Measurements from ENCODE around the gene ZNF563.

The ZNF563 gene

GRCh38 chr19:12294249-12295158 lies 38.9 kb downstream of the ZNF563 start, which contains the start of gene ZNF44:
ZNF44 (minus strand) TSS chr19:12294883; CDS start chr19:12294694, 189 bp downstream.
- peak; percentile 96 for DNase-seq

DNA sequence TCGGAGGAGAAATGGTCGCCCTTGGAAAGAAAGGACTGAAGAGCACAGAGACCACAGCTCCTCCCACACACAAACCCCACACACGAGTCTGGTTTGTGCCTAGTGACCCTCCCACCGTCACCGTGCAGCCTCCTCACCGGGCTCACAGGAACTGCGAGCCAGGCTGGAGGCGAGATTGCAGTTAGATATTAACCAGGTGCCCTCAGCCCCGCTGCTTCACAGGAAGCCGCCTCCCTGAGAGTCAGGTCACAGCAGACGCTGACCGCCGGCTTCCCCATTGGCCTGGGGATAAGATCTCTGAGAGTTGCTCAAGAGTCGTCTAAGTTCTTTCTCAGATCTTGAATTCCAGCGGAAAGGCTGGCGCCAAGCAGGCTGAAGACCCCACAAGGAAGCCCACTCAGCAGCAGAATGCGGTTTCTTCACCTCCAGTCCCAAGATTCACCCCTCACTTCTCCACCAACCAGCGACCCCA lies 39.6 kb downstream of the ZNF563 start:
- peak; percentile 70 for DNase-seq

- DNase-seq, result no peak
These were observed 43.7 kb downstream of the ZNF563 start for GRCh38 chr19:12289790-12290065.

GRCh38 chr19:12287958-12288500 lies 45.4 kb downstream of the ZNF563 start:
- DNase-seq, result no peak

DNA sequence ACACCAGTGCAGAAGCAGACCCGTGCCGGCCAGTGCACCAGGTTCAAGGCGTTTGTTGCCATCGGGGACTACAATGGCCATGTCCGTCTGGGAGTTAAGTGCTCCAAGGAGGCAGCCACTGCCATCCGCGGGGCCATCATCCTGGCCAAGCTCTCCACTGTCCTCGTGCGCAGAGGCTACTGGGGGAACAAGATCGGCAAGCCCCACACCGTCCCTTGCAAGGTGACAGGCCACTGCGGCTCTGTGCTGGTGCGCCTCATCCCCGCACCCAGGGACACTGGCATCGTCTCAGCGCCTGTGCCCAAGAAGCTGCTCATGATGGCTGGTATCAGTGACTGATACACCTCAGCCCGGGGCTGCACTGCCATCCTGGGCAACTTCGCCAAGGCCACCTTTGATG lies 48.8 kb downstream of the ZNF563 start:
- DNase-seq, result no peak

DNA sequence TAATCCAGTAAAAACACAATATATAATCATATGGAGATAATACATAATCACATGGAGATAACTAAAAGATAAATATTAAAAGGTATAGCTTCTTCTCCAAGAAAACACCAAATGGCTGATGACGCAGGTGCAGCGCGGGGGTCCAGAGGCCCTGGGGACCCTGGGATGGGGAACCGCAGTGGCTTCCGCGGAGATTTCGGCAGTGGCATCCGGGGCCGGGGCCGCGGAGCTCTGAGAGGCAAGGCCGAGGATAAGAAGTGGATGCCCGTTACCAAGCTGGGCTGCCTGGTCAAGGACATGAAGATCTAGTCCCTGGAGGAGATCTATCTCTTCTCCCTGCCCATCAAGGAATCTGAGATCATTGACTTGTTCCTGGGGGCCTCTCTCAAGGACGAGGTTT lies 49.2 kb downstream of the ZNF563 start:
- no peak for DNase-seq

DNA sequence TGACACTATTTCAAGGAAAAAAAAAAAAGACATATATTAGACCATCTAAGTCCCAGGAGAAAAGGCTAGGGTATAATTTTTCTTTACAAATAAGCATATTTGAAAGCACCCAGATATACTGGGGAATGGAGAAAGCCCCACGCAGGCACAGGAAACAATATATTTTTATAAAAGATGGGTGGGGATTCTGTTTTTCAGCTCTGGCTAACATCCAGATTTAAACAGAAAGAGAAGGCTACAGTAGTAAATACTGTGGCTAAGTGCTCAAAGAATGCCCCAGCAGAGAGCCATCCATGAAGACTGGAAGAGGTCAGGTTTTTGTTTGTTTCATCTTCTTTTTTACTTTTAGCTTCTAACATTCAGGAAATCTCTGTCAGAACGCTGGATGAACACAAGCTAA lies 54.7 kb downstream of the ZNF563 start:
- no peak for DNase-seq

DNA sequence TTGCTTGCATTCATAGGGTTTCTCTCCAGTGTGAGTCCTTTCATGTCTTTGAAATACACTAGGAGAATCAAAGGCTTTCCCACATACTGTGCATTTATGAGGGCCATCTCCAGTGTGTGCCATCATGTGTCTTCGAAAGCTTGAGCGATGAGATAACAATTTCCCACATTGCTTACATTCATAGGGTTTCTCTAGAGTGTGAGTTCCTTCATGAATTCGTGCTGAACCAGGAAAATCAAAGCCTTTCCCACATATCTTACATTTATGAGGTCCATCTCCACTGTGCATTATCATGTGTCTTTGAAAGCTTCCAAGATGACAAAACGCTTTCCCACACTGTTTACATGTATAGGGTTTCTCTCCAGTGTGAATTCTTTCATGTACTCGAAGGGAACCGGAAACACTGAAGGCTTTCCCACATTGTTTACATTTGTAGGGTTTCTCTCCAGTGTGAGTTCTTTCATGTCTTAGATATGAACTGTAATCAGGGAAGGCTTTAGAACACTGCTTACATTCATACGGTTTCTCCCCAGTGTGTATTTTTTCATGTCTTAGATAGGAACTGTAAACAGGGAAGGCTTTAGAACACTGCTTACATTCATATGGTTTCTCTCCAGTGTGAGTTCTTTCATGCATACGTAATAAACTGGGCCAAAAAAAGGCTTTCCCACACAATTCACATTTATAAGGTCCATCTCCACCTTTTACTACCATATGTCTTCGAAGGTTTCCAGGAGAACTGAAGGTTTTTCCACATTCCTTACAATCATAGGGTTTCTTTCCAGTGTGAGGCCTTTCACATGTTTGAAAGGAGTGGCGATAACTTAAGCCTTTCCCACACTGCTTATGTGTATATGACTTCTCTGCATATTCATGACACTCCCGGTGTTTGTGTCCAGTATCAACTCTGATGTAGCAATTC lies 60.2 kb downstream of the ZNF563 start:
- DNase-seq, result no peak

DNA sequence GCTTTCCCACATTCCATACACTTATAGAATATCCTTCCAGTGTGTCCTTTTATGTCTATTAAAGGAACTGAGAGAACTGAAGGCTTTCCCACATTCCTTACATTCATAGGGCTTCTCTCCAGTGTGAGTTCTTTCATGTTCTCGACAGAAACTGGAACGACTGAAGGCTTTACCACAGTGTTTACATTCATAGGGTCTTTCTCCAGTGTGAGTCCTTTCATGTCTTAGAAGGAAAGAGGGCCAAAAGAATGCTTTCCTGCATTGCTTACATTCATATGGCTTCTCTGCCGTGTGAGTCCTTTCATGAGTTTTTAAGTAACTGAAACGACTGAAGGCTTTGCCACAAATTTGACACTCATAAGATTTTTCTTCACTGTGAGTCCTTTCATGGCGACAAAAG lies 61.0 kb downstream of the ZNF563 start:
- no peak for DNase-seq

GRCh38 chr19:12270854-12271253 lies 62.6 kb downstream of the ZNF563 start:
- DNase-seq, result no peak
